HG03378 (cell line): Measurements from ENCODE around the gene SNCB.
"Not testable (repeated sequence)": the region's sequence is repeated elsewhere in the genome, so short reads cannot be mapped to it uniquely, and the experiment has no call there.

Source experiments
- ATAC-seq: cut with Tn5 transposase; IDR thresholded peaks from one replicate; pipeline ENCODE4 v1.9.1; 2021; ENCODE audit warnings: mild to moderate bottlenecking, moderate library complexity; ENCODE audit not compliant: unreplicated experiment

Gene SNCB

DNA sequence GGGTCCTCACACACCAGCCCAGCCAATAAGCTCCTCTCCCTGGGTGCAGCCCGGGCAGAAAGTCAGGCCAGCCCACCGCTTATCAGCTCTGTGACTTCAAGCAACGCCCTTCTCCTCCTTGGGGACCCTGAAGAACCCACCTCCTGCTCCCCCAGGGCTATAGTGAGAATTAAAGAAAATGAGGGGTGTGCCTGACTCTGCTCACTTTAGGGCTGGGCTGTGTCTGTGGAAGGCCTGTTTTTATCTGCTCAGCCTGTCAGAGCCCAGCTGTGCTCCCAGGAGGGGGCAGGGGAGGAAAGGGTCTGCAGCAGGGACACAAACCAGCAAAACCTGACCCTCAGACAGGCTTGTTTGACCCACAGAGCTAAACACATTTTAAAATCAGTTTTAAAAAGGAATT, 24.3 kb downstream of the SNCB start:
- no peak for ATAC-seq

DNA sequence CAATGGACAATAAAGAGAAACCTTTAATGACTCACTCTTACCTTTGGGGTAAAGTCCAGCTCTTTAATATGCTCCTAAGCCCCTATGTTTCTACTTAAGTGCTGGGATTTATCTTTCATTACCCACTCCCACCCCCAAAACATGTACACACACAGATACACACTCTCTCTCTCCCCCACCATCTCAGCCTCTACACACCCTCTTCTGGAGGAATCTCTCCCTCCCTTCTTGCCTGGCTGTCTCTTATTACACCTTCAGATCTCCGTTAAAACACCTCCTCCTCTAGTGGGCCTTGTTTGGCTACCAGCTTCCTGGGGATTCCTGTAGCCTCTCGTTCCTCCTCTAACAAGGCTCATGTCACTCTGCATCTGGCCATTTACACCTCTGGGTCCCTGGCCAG, 27.2 kb downstream of the SNCB start:
- ATAC-seq, result no peak

DNA sequence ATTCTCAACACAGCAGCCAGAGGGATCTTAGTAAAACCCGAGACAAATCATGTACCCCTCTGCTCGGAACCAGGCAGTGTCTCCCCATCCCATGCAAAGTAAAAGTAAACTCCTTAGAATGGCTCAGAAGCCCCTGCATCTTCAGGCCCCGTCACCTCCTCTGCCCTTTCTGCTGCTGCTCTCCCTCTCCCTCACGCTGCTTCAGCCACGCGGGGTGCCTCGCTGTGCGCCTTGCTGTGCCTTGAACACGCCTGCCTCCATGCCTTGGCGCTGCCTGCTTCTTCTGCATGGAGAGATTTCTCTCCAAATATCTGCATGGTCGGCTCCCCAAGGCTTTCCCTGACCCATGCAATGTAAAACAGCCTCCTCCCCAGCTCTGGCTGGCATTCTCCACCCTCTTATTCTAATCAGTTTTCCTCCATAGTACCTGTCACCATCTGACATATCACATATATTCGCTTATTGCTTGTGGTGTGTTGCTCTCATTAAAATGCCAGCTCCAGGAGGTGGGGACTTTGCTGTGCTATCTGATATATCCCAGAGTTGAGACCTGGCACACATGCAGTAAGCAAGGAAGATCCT, 28.3 kb downstream of the SNCB start:
- no peak for ATAC-seq

DNA sequence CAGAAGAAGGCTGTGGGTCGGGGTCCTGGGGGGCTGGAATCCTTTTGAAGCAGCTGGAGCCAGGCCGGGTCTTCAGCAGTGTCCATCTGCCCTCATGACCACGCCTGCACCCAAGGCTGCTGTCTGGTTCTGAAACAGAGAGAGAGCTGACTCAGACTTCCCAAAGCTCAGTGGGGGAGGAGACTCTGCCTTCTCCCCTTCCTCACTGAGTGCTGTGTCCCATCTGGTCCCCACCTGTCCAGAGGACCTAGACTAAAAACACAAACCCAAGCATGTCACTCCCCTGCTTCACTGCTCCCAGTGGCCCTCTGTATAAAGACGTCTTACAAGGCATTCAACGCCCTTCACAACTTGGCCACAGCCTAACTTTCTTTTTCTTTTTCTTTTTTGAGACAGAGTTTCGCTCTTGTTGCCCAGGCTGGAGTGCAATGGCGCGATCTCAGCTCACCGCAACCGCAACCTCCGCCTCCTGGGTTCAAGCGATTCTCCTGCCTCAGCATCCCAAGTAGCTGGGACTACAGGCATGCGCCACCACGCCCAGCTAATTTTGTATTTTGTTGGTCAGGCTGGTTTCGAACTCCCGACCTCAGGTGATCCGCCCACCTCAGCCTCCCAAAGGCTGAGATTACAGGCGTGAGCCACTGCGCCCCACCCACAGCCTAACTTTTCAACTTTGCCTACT, 30.4 kb downstream of the SNCB start:
- ATAC-seq, result not testable (repeated sequence)

DNA sequence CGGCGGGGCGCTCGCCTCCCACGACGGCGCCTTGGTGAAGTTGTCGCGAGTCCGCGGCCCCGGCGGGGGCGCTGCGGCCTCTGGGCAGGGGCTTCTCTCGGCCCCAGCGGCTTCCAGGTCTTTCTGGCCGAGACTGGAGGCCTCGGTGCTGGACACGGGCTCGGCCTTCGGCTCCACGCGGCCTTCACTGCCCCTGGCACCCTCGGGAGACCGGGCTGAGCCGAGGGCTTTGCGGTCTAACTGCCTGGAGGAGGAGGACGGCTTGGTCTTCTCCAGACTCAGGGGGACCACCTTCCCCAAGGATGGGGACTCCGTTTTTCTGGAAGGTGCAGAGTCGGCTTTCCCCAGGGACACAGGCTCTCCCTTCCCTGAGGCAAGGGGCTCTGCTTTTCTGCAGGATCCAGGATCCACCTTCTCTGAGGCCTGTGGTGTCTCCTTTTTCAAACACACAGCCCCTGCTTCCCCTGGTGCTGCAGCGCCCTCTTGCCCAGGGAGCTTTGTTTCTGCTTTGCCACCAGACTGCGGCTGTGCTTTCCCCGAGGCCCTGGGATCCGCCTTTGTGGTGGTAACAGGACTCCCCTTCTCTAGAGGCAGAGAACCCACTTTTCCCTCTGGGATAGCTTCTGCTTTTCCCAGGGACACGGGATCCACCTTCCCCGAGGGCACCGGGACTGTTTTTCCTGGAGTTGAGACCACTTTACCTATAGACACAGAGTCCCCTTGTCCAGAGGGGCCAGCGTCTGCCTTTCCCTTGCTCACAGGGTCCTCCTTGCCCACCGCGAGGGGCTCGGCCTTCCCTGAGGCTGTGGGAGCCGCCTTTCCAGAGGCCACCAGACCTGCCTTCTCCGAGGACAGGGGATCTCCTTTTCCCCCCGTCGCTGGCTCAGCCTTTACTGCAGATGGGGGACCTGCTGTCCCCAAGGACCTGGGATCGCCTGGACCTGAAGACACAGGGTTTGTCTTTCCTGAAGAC, 32.6 kb downstream of the SNCB start:
- no peak for ATAC-seq

- ATAC-seq, result no peak
These were observed 33.5 kb downstream of the SNCB start for GRCh38 chr5:176596689-176597416.

DNA sequence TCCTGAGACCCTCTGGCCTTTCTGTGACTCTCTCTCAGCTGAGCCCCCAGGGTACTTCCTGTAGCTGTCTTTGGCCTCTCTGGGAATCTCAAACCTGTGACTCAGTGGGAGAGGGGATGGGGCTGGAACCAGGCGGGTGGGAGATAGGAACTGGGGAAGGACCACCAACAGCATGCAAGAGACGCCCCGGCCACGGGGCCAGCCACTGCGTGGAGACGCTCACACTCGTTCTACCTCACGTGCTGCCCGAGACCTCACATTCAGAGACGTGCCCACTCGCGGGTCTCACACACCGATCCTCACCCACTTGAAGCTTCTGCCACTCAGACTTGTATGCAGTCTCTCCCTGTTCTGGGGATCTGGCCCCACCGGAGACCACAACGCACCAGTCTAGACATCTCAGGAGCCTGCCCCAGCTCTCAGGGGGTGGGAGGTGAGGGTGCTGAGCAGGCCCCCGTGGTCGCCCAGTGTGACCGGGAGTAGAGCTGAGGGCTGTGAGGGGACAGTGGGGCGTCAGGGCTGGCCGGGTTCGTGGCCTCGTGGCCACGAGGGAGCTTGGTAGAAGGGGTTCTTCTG, 34.2 kb downstream of the SNCB start:
- ATAC-seq, result no peak

GRCh38 chr5:176595386-176595943, 34.9 kb downstream of the SNCB start:
- no peak for ATAC-seq

DNA sequence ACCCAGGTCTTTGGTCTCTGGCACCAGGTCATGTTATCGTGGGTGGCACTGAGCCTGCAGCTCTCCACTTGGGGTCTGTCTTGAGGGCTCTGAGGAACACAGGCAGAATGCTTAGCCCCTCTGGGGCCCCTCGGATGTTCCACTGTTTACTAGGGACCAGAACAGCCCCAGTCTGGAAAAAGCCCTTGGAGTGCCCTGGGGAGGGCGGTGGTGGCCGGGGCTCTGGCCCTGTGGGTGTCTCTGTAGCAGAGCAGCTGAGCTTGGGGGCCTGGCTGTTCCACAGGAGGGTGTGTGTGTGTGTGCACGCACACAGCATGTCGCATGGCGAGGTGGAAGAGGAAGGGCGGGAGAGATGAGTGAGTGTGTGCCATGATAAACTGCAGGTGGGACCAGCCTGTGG, 35.8 kb downstream of the SNCB start:
- no peak for ATAC-seq

- ATAC-seq, result no peak
These were observed 37.0 kb downstream of the SNCB start for GRCh38 chr5:176593273-176593869.

DNA sequence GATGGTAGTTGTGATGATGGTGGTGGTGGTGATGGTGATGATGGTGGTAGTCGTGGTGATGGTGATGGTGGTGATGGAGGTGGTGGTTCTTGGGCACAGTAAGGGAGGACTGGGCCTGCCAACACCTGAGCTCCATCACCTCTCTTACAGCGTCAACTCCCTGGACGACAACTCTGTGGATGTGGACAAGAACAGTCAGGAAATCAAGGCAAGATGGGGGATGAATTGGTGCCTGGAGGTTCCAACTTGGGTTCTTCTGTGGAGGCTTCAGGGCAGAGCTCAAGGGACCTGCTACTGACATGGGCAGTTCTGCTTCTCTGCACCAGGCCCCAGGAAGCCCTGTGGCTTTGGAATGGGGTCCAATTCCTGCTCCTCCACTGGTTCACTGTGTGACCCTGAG, 37.8 kb downstream of the SNCB start:
- no peak for ATAC-seq

GRCh38 chr5:176591667-176592066, 38.7 kb downstream of the SNCB start:
- ATAC-seq, result not testable (repeated sequence)

DNA sequence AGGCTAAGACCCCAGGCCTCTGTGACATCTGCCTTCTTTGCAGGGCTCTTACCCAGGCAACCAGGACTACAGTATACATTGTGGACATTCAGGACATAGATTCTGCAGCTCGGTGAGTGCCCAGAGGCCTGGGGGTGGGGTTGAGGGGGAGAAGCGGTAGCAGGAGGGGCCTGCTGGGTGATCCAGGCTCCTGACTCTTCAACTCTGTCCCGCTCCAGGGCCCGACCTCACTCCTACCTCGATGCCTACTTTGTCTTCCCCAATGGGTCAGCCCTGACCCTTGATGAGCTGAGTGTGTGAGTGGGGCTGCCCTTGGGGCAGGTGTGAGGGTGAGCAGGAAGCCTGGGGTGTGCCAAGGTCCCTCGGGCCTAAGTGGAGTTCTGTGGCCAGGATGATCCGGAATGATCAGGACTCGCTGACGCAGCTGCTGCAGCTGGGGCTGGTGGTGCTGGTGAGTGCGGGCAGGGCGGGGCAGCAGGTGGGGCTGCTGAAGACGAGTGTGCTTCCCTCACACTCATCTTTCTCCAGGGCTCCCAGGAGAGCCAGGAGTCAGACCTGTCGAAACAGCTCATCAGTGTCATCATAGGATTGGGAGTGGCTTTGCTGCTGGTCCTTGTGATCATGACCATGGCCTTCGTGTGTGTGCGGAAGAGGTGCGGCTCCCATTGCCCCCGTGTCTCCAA, 40.2 kb downstream of the SNCB start:
- ATAC-seq, result no peak

- no peak for ATAC-seq
These were observed 41.1 kb downstream of the SNCB start for GRCh38 chr5:176589039-176589769.

DNA sequence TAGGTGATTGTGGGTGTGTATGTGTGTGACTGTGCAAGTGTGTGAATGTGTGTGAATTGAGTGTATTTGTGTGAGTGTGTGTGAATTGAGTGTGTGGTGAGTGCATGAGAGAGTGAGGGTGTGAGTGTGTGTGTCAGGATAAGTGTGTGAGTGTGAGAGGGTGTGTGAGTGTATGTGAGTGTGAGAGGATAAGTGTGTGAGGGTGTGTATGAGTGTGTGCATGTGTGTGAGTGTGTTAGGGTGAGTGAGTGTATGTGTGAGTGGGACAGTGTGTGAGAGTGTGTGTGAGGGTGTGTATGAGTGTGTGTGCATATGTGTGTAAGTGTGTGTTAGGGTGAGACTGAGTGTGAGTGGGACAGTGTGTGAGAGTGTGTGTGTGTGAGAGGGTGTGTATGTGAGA, 42.0 kb downstream of the SNCB start:
- ATAC-seq, result no peak

DNA sequence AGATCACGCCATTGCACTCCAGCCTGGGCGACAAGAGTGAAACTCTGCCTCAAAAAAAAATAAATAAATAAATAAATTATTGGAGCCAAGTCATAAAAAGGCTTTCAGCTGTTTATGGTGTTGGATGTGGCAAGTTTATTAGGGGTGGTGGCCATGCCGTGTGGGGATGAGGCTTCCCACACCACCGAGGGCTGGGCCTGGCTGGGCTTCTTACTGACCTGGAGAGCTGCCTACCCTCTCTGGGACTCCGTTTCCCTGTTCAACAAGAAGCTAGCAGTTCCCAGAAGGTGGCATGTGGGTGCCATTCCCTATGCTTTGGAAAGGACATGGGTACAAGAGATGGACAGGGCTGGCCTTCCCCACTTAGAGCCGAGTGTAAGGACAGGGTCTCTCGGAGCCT, 42.9 kb downstream of the SNCB start:
- ATAC-seq, result no peak

GRCh38 chr5:176583076-176583475, 47.3 kb downstream of the SNCB start:
- ATAC-seq, result no peak

DNA sequence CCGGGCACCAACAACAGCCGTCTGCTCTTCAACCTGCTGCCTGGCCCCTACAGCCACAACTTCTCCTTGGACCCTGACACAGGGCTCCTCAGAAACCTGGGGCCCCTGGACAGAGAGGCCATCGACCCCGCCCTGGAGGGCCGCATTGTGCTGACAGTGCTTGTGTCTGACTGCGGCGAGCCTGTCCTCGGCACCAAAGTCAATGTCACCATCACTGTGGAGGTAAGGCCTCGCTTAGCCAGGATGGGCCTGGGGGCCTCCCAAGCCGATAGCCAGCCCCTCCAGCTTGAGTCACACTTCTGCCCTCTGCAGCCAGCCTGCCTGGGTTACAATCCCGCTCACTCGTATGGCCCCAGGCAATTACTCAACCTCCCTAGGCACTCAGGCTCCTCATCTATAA, 49.0 kb downstream of the SNCB start:
- ATAC-seq, result no peak

GRCh38 chr5:176579323-176579722, 51.0 kb downstream of the SNCB start:
- ATAC-seq, result no peak
